Coronary artery (tissue), 2 donors: ENCODE results near the gene CACNA1C.

Experiments used
- DNase-seq: peaks from one replicate; pipeline ENCODE4 v3.0.0-alpha.2; 2017; ENCODE audit warnings: low spot score
- H3K27ac ChIP-seq, 2 donors: fragments of 200-600 bp; sonication (generic); one replicate each; pipeline ENCODE4 v1.5.1; 2016 to 2019
- H3K4me3 ChIP-seq: fragments of 200-600 bp; sonication (generic); 2 replicates; pipeline ENCODE4 v1.5.1; 2016; ENCODE audit warnings: mild to moderate bottlenecking, moderate library complexity
- TF ChIP-seq, protein P1 (sequence below): fragments of 200-600 bp; sonication (generic); IDR thresholded peaks from one replicate; pipeline ENCODE4 v1.5.1; 2019; ENCODE audit warnings: antibody characterized with exemption

CACNA1C gene

DNA sequence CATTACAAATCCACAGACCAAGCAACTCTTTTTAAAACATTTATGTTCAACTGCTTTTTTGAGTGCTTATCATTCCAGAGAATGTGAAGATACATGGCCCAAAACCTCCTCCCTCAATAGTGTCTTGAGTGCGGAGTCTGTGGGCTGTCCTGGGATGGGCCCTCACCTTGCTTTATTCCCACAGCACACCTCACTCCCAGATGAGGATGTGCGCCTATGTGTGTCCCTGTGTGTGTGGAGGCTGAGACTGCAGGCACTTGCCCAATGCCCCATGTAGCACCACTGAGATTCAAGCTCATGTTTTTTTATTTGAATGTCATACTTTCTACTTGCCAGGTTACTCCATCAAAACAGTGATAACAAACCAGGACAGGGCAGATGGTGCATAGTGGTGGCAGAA is 291.7 kb downstream of the CACNA1C start:
- DNase-seq, result peak; percentile 61
- no peak overlapping the region for H3K4me3 ChIP-seq
- TF ChIP-seq, protein P1, sequence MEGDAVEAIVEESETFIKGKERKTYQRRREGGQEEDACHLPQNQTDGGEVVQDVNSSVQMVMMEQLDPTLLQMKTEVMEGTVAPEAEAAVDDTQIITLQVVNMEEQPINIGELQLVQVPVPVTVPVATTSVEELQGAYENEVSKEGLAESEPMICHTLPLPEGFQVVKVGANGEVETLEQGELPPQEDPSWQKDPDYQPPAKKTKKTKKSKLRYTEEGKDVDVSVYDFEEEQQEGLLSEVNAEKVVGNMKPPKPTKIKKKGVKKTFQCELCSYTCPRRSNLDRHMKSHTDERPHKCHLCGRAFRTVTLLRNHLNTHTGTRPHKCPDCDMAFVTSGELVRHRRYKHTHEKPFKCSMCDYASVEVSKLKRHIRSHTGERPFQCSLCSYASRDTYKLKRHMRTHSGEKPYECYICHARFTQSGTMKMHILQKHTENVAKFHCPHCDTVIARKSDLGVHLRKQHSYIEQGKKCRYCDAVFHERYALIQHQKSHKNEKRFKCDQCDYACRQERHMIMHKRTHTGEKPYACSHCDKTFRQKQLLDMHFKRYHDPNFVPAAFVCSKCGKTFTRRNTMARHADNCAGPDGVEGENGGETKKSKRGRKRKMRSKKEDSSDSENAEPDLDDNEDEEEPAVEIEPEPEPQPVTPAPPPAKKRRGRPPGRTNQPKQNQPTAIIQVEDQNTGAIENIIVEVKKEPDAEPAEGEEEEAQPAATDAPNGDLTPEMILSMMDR, result no peak
- peak overlapping the region; percentile 81 to 92 for H3K27ac ChIP-seq

DNA sequence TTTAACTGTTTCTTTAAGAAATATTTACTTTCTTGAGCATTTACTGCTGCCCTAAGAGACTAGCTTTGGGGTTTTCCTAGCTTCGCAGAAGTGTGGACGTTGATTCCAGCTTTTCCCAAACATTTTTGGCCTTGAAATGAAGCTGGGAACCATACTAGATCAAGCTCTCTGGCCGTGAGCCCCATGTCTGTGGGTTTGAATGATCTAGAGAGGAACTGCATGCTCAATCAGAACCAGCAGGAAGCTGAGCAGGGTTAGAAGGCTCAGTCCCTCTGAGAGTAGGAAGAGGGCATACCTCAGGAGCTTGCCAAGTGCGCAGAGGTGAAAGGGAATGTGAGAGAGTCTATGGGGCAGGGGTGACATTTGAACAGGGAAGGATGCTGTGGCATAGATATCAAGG is 292.1 kb downstream of the CACNA1C start:
- TF ChIP-seq, protein P1, result no peak
- Histone ChIP-seq H3K27ac (peak overlapping the region; percentile 81 to 92), H3K4me3 (no peak overlapping the region)
- DNase-seq, result peak; percentile 33

DNA sequence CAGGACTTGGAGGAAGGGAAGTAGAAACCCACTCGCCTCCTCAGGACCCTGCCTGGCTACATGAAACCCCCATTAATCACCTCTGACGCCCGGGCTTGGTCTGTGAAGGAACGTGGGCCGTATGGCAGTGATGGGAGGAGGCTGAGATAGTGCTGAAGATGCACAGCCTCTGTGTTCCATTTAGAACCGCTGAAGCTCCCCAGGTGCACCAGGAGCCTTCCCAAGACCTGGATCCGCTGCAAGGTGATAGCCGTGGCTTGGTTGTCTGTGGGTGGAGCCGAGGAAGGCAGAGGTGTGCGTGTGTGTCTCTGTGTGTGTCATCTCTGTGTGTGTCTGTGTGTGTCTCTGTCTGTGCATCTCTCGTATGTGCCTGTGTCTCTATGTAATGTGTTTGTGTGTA is 293.1 kb downstream of the CACNA1C start:
- TF ChIP-seq, protein P1, result no peak
- H3K27ac ChIP-seq, result peak overlapping the region; percentile 81 to 92
- no peak overlapping the region for H3K4me3 ChIP-seq
- DNase-seq, result peak; percentile 35

DNA sequence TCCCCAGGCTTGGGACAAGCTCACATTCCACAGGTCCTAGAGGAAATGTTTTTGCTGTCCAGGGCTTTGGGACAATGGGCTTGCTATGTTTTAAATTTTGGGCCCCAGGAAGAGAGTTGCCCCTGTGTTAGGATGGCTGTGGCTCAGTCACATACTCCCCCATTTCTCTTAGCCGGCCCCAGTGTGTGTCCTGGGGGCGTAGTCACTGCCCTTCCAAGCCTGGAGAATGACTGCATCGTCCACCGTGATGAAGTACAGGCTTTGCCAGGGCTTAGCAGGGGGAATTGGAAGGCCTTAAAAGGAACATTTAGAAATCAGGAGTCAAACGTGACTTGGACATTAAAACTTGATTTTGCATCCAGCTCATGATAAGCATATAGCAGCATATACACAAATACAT is 293.6 kb downstream of the CACNA1C start:
- no peak overlapping the region for H3K4me3 ChIP-seq
- TF ChIP-seq, protein P1, result no peak
- DNase-seq, result peak; percentile 69
- peak overlapping the region; percentile 81 to 92 for H3K27ac ChIP-seq

DNA sequence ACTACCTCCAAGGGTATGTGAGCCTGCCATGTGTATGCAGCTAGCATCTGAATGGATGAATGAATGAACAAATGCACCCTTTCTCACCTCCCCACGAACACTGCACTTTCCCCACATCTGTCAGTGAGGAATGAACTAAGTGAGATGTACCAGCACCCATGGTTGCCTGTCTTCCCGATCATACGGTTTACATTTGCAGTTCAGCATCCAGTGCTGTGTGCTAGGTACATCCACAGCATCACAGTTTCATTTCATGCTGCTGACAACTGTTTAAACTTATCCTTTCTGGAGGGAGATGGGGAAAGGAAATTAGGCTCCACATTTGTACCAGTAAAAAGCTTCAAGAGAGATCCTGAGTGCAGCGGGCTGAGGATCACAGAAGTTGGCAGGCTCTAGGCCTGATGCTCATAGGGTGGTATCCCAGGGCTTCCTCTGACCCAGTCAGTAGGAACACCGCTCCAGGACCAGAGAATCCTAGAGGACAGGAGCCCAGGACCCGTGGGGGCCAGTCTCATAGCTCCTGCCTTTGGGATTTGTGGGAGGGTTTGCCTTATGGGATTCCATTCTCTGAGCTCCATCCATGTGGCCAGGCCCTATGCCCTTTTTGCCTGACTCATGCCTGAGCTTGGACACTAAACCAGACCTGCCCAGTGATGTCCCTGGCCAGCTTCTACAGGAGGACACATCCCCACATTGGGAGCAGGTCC is 294.5 kb downstream of the CACNA1C start:
- H3K4me3 ChIP-seq, result peak overlapping the region; percentile 34
- DNase-seq, result peak; percentile 71
- peak overlapping the region; percentile 81 to 92 for H3K27ac ChIP-seq
- TF ChIP-seq, protein P1, result no peak

DNA sequence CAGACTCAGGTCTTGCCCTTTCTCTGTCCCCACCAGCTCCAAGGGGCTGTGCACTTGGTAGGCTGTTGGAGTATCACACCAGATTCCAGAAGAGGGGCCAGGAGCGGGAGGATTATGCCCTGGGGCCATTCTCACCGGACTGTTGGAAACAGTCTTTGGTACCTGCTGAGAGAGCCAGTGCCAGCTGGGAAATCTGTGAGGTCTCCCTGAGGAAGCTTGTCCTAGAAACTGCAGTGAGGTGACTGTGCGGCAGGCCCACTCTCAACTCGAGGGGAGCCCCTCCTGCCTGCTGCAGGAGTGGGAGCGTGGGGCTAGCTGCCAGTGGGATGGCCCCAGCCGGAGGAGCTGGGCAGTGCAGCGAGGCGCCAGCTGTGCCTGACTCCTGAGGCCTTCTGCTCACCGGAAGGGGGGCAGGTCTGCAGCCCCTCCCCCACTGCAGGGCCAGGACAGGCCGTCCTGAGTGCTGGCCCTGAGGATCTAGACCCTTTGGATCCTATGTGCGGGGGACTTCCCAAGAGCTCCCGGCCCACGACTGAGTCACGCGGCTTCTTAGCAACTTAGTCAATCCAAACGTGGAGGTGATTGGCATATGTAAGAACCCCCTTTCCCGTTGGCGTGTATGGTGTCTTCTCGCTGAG is 295.2 kb downstream of the CACNA1C start:
- peak overlapping the region; percentile 81 to 92 for H3K27ac ChIP-seq
- DNase-seq, result no peak
- TF ChIP-seq, protein P1, result no peak
- H3K4me3 ChIP-seq, result peak overlapping the region; percentile 34

DNA sequence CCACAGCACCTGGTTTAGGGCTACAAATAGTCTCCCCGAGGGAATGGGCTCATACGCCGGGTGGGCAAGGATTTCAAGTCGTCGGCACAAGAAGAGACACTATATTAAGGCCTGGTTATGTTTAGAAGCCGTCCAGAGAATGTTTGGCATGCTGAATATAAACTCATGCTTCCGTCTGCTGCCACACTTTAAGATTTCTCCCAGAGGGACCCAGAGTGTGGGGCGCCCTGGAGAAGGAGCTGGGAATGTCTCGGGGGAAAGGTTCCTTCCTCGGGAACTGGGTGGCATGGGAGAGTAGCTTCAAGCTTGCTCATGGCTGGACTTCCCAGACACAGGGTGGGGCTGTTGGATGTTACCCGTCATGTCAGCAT is 295.7 kb downstream of the CACNA1C start:
- Histone ChIP-seq H3K4me3 (peak overlapping the region; percentile 34), H3K27ac (peak overlapping the region; percentile 81 to 92)
- TF ChIP-seq, protein P1, result no peak
- DNase-seq, result no peak
